Measurements from ENCODE around the gene AGMO. TPM values are rescaled to one million over a fixed set of nuclear protein-coding genes. Genes with fewer than 3 reads are reported as not detected.

AGMO gene
- total and polyA plus RNA-seq, 12 donors = 0.05 to 0.34 (median 0.15) TPM; not detected in 7

GRCh38 chr7:15317215-15317614 is 244.6 kb downstream of the AGMO start:
- Histone ChIP-seq H3K27ac (no peak overlapping the region), H3K4me3 (no peak overlapping the region), H3K36me3 (replicated peaks in 1 of 2) (no peaks in the 10 kb centered on the region), H3K4me1 (replicated peaks in 1 of 2) (no peaks in the 10 kb centered on the region), H3K27me3 (no peaks in the 10 kb centered on the region), H3K9me3 (replicated peaks in 1 of 3) (no peaks in the 10 kb centered on the region)
- DNase-seq = no peak
- TF ChIP-seq, protein P1, sequence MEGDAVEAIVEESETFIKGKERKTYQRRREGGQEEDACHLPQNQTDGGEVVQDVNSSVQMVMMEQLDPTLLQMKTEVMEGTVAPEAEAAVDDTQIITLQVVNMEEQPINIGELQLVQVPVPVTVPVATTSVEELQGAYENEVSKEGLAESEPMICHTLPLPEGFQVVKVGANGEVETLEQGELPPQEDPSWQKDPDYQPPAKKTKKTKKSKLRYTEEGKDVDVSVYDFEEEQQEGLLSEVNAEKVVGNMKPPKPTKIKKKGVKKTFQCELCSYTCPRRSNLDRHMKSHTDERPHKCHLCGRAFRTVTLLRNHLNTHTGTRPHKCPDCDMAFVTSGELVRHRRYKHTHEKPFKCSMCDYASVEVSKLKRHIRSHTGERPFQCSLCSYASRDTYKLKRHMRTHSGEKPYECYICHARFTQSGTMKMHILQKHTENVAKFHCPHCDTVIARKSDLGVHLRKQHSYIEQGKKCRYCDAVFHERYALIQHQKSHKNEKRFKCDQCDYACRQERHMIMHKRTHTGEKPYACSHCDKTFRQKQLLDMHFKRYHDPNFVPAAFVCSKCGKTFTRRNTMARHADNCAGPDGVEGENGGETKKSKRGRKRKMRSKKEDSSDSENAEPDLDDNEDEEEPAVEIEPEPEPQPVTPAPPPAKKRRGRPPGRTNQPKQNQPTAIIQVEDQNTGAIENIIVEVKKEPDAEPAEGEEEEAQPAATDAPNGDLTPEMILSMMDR (IDR thresholded peaks at IDR 0.05) = no peak
- TF ChIP-seq POLR2A (IDR thresholded peaks at IDR 0.05) = no peak
- 70 to 78% (median 71%) methylated on average over 4 of the region's 4 CpGs for WGBS, 4 donors
- intact Hi-C loops (cut with DNase I) = no loop called here

- Histone ChIP-seq H3K27me3 (no peaks in the 10 kb centered on the region), H3K27ac (no peak overlapping the region), H3K4me3 (no peak overlapping the region), H3K4me1 (replicated peaks in 1 of 2) (no peaks in the 10 kb centered on the region), H3K36me3 (replicated peaks in 1 of 2) (no peaks in the 10 kb centered on the region), H3K9me3 (replicated peaks in 1 of 3) (no peaks in the 10 kb centered on the region)
- TF ChIP-seq, protein P1 (IDR thresholded peaks at IDR 0.05) = no peak
- TF ChIP-seq POLR2A (IDR thresholded peaks at IDR 0.05) = no peak
- no peak for DNase-seq
- 73 to 77% (median 75%) methylated on average over 1 of the region's 1 CpG for WGBS, 4 donors
- intact Hi-C loops (cut with DNase I) = no loop called here
Measured at GRCh38 chr7:15315678-15316077, 246.1 kb downstream of the AGMO start.

- H3K27ac ChIP-seq = no peak overlapping the region
- intact Hi-C loops (cut with DNase I) = no loop called here
- H3K4me3 ChIP-seq = no peak overlapping the region
- WGBS, 4 donors = 90 to 93% (median 92%) methylated on average over 5 of the region's 5 CpGs
- DNase-seq = no peak
- H3K4me1 ChIP-seq (replicated peaks in 1 of 2) = no peaks in the 10 kb centered on the region
- H3K9me3 ChIP-seq (replicated peaks in 1 of 3) = no peaks in the 10 kb centered on the region
- TF ChIP-seq POLR2A (IDR thresholded peaks at IDR 0.05) = no peak
- TF ChIP-seq, protein P1 (IDR thresholded peaks at IDR 0.05) = no peak
- H3K36me3 ChIP-seq (replicated peaks in 1 of 2) = no peaks in the 10 kb centered on the region
- no peaks in the 10 kb centered on the region for H3K27me3 ChIP-seq
Measured at GRCh38 chr7:15314922-15315321, 246.9 kb downstream of the AGMO start.

DNA sequence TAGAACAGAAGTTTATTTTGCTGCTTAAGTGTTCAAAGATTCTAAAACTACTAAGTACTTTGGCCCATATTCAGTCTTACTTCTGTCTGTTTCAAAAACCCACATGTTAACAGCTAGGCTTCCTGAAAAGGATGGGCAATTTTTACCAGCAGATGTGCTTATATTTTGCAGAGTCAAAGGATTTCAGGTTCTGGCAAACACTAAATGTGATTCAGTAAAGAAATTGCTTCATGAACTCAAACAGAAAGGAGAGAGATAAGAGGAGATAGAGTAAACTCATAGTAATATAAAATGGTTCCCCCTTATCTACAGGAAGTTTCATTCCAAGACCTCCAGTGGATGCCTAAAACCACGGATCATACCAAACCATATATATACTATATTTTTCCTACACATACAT is 248.5 kb downstream of the AGMO start:
- H3K36me3 ChIP-seq (replicated peaks in 1 of 2) = no peaks in the 10 kb centered on the region
- H3K27me3 ChIP-seq = no peaks in the 10 kb centered on the region
- no peak overlapping the region for H3K27ac ChIP-seq
- no peaks in the 10 kb centered on the region for H3K9me3 ChIP-seq (replicated peaks in 1 of 3)
- intact Hi-C loops (cut with DNase I) = no loop called here
- H3K4me1 ChIP-seq (replicated peaks in 1 of 2) = no peaks in the 10 kb centered on the region
- WGBS, 4 donors = 34 to 55% (median 42%) methylated on average over 1 of the region's 1 CpG
- H3K4me3 ChIP-seq = no peak overlapping the region
- TF ChIP-seq POLR2A (IDR thresholded peaks at IDR 0.05) = no peak
- TF ChIP-seq, protein P1 (IDR thresholded peaks at IDR 0.05) = no peak
- DNase-seq = no peak
